Uterus (tissue), 2 donors: ENCODE results near the gene RNF113B.

Experiments
- CTCF ChIP-seq, 4 experiments: fragments of 200-600 bp in 2 of 4; fragments of 450-650 bp in 2 of 4; sonication (generic) in 2 of 4; IDR thresholded peaks; one replicate each; pipeline ENCODE4 v1.5.1; 2016 to 2019; ENCODE audit warnings: antibody characterized with exemption in 4 of 4, mild to moderate bottlenecking in 2 of 4, moderate library complexity in 1 of 4
- POLR2A ChIP-seq, 2 donors: fragments of 450-650 bp; IDR thresholded peaks; one replicate each; pipeline ENCODE4 v1.6.1; 2016; ENCODE audit warnings: antibody characterized with exemption in 2 of 2, mild to moderate bottlenecking in 1 of 2, moderate library complexity in 1 of 2

DNA sequence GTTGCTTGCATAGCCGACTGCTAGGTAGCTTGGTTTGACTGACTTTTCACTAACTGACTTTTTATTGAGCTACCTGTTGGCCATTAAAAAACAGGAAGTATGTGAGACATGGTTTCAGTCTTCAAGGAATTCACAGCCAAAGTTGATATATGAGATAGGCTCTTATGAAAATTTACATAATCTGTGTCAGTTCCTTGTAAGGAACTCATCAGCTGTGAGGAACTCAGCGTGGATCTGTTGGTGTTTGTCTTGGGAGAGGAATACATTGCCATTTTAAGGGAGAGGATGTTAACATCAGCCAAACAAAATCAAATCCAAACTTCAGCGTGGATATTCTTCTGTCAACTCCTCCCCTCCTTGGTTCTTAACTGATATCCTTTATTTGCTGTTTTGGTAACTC lies 2.0 kb downstream of the RNF113B start:
- no peak for TF ChIP-seq POLR2A (IDR thresholded peaks at IDR 0.05)
- no peak for TF ChIP-seq CTCF (IDR thresholded peaks at IDR 0.05)
